H1 (cell line): ENCODE results near the gene DGCR6L. TPM values are rescaled to one million over a fixed set of nuclear protein-coding genes. Genes with fewer than 3 reads are reported as not detected.

Experiments
- CTCF ChIA-PET: fragments of 300-600 bp; sonication (Branson Sonifier 250); formaldehyde crosslinking; loops from one replicate; lab custom pipeline; 2021; ENCODE audit not compliant: partially characterized antibody; lab: Charles Lee
- POLR2A ChIA-PET: fragments of 300-600 bp; sonication (Branson Sonifier 250); formaldehyde crosslinking; loops from one replicate; lab custom pipeline; 2021; ENCODE audit warnings: inconsistent platforms; ENCODE audit not compliant: partially characterized antibody; lab: Charles Lee
- DNase-seq, 2 experiments: peaks; one replicate each; pipeline versions ENCODE4 v3.0.0 to v3.0.0-alpha.2; 2010 to 2022; ENCODE audit warnings: low spot score in 2 of 2, low read depth in 1 of 2, mixed read lengths in 1 of 2
- FAIRE-seq: peaks from 2 replicates; lab custom pipeline; 2011; peaks lifted over from hg19 to GRCh38; lab: Jason Lieb, UNC
- H2AFZ ChIP-seq: 2 replicates; pipeline ENCODE4 v1.8.1; 2012; ENCODE audit warnings: low read length, inconsistent platforms
- H2AK5ac ChIP-seq: 2 replicates; pipeline ENCODE4 v1.6.1; 2013; ENCODE audit warnings: low read depth, low read length
- H2BK120ac ChIP-seq: replicated peaks from 2 replicates; pipeline ENCODE3; 2013; ENCODE audit warnings: low read depth, low read length, inconsistent platforms
- H2BK12ac ChIP-seq: 2 replicates; pipeline ENCODE4 v1.6.1; 2013; ENCODE audit warnings: low read depth, low read length
- H2BK15ac ChIP-seq: 2 replicates; pipeline ENCODE4 v1.6.1; 2013; ENCODE audit warnings: low read length
- H2BK20ac ChIP-seq: 2 replicates; pipeline ENCODE4 v1.6.1; 2013; ENCODE audit warnings: low read length
- H2BK5ac ChIP-seq: 2 replicates; pipeline ENCODE4 v1.6.1; 2013; ENCODE audit warnings: low read depth, low read length
- H3K14ac ChIP-seq: 2 replicates; pipeline ENCODE4 v1.6.1; 2013; ENCODE audit warnings: inconsistent platforms; ENCODE audit not compliant: insufficient read length
- H3K18ac ChIP-seq: 2 replicates; pipeline ENCODE4 v1.6.1; 2013; ENCODE audit warnings: low read length; ENCODE audit errors: extremely low read depth
- H3K23ac ChIP-seq: 2 replicates; pipeline ENCODE4 v1.6.1; 2013; ENCODE audit warnings: inconsistent platforms; ENCODE audit not compliant: insufficient read length
- H3K23me2 ChIP-seq: 2 replicates; pipeline ENCODE4 v1.6.1; 2013; ENCODE audit warnings: low read depth, low read length
- H3K27ac ChIP-seq: 2 replicates; pipeline ENCODE4 v1.6.1; 2011; ENCODE audit warnings: low read depth, low read length, inconsistent platforms
- H3K27me3 ChIP-seq, 4 experiments: replicated peaks in 1 of 4; 1 replicate in 1 of 4; 2 replicates in 3 of 4; pipeline versions ENCODE4 v1.6.1 to v1.8.1; 2011 to 2013; ENCODE audit warnings: low read length in 3 of 4, mild to moderate bottlenecking in 3 of 4, inconsistent platforms in 2 of 4, mixed read lengths in 2 of 4, moderate library complexity in 1 of 4; ENCODE audit not compliant: control insufficient read depth in 3 of 4, insufficient read depth in 3 of 4; ENCODE audit errors: extremely low read depth in 1 of 4
- H3K36me3 ChIP-seq, 4 experiments: 2 replicates each; pipeline versions ENCODE4 v1.6.1 to v1.8.1; 2011 to 2013; ENCODE audit warnings: mild to moderate bottlenecking in 4 of 4, low read length in 3 of 4, moderate library complexity in 2 of 4, control low read depth in 1 of 4, inconsistent platforms in 1 of 4; ENCODE audit not compliant: insufficient read depth in 4 of 4, control insufficient read depth in 2 of 4
- H3K4ac ChIP-seq: replicated peaks from 2 replicates; pipeline ENCODE3; 2013; ENCODE audit warnings: low read length, low read depth, mixed read lengths, inconsistent platforms; ENCODE audit not compliant: insufficient read length
- H3K4me1 ChIP-seq, 4 experiments: replicated peaks in 1 of 4; 1 replicate in 1 of 4; 2 replicates in 3 of 4; pipeline versions ENCODE4 v1.6.1 to v1.8.1; 2011 to 2013; ENCODE audit warnings: low read length in 3 of 4, inconsistent platforms in 2 of 4, mixed read lengths in 1 of 4; ENCODE audit not compliant: insufficient read depth in 4 of 4, control insufficient read depth in 3 of 4
- H3K4me2 ChIP-seq, 2 experiments: 2 replicates each; pipeline versions ENCODE4 v1.6.1 to v1.8.1; 2011 to 2013; ENCODE audit warnings: low read depth in 2 of 2, low read length in 2 of 2, control low read depth in 1 of 2, inconsistent platforms in 1 of 2, mild to moderate bottlenecking in 1 of 2; ENCODE audit not compliant: insufficient read depth in 1 of 2
- H3K4me3 ChIP-seq, 4 experiments: fragments of 200-600, 300-600 bp in 1 of 4; sonication (generic), shearing (Covaris generic), sonication (Bioruptor Twin) in 1 of 4; 2 replicates each; pipeline versions ENCODE4 v1.5.1 to v1.8.1; 2011 to 2016; ENCODE audit warnings: low read length in 4 of 4, low read depth in 3 of 4, control low read depth in 2 of 4, inconsistent platforms in 2 of 4, mild to moderate bottlenecking in 2 of 4, mixed read lengths in 1 of 4, moderate library complexity in 1 of 4; ENCODE audit not compliant: insufficient read depth in 2 of 4; ENCODE audit errors: extremely low read depth in 1 of 4
- H3K56ac ChIP-seq: replicated peaks from 2 replicates; pipeline ENCODE3; 2013; ENCODE audit warnings: low read depth, mild to moderate bottlenecking, mixed read lengths, low read length, inconsistent platforms; ENCODE audit not compliant: insufficient read length
- H3K79me1 ChIP-seq: 2 replicates; pipeline ENCODE4 v1.6.1; 2013; ENCODE audit warnings: low read depth, low read length, control low read depth
- H3K79me2 ChIP-seq, 2 experiments: 2 replicates each; pipeline versions ENCODE4 v1.6.1 to v1.8.1; 2012 to 2013; ENCODE audit warnings: low read length in 2 of 2, mild to moderate bottlenecking in 2 of 2, inconsistent platforms in 1 of 2; ENCODE audit not compliant: insufficient read depth in 2 of 2, control insufficient read depth in 1 of 2
- H3K9ac ChIP-seq, 4 experiments: replicated peaks in 1 of 4; 1 replicate in 1 of 4; 2 replicates in 3 of 4; pipeline versions ENCODE4 v1.6.1 to v1.8.1; 2011 to 2013; ENCODE audit warnings: low read depth in 3 of 4, low read length in 3 of 4, control low read depth in 2 of 4, mild to moderate bottlenecking in 2 of 4, moderate library complexity in 2 of 4, inconsistent platforms in 1 of 4; ENCODE audit errors: extremely low read depth in 1 of 4
- H3K9me3 ChIP-seq, 2 experiments: 2 replicates each; pipeline versions ENCODE4 v1.6.1 to v1.8.1; 2012 to 2013; ENCODE audit warnings: mild to moderate bottlenecking in 2 of 2, moderate library complexity in 2 of 2, control low read depth in 1 of 2, inconsistent platforms in 1 of 2, low read depth in 1 of 2, low read length in 1 of 2, mixed read lengths in 1 of 2; ENCODE audit not compliant: insufficient read depth in 2 of 2
- H4K20me1 ChIP-seq, 2 experiments: replicated peaks in 1 of 2; 2 replicates each; pipeline versions ENCODE3 to v1.8.1; 2011 to 2013; ENCODE audit warnings: inconsistent platforms in 2 of 2, low read length in 2 of 2, mild to moderate bottlenecking in 1 of 2; ENCODE audit not compliant: insufficient read depth in 2 of 2, control insufficient read depth in 1 of 2
- H4K5ac ChIP-seq: 2 replicates; pipeline ENCODE4 v1.6.1; 2013; ENCODE audit warnings: low read length, low read depth, mixed read lengths, inconsistent platforms; ENCODE audit not compliant: insufficient read length
- H4K8ac ChIP-seq: 2 replicates; pipeline ENCODE4 v1.8.0; 2013; ENCODE audit warnings: mild to moderate bottlenecking, moderate library complexity, low read length, inconsistent platforms; ENCODE audit not compliant: insufficient read depth; ENCODE audit errors: extremely low read depth
- H4K91ac ChIP-seq: replicated peaks from 2 replicates; pipeline ENCODE3; 2013; ENCODE audit warnings: low read length, mixed read lengths, inconsistent platforms; ENCODE audit not compliant: insufficient read length
- CBX5 ChIP-seq: fragments of 300-800, 300-1000 bp; sonication (generic); IDR thresholded peaks from 2 replicates; pipeline ENCODE4 v1.7.1; 2016; ENCODE audit warnings: antibody characterized with exemption, low read length, low read depth
- CHD1 ChIP-seq: IDR thresholded peaks from 2 replicates; pipeline ENCODE4 v1.6.1; 2012; ENCODE audit warnings: low read depth, low read length, improper control_type of control experiment
- CTBP2 ChIP-seq: IDR thresholded peaks from 2 replicates; pipeline ENCODE4 v1.7.0; 2011; ENCODE audit warnings: borderline replicate concordance, mild to moderate bottlenecking, moderate library complexity, mixed read lengths, low read length; ENCODE audit not compliant: insufficient read depth, insufficient read length
- JUND ChIP-seq: IDR thresholded peaks from 2 replicates; pipeline ENCODE4 v1.6.1; 2011; ENCODE audit warnings: mild to moderate bottlenecking, improper control_type of control experiment, low read length
- KDM1A ChIP-seq: fragments of 200-600, 300-600 bp; sonication (generic); IDR thresholded peaks from 2 replicates; pipeline ENCODE4 v1.7.1; 2016; ENCODE audit warnings: mild to moderate bottlenecking, low read length, borderline replicate concordance
- KDM5A ChIP-seq: fragments of 200-600 bp; IDR thresholded peaks from 2 replicates; pipeline ENCODE4 v1.7.1; 2012; ENCODE audit warnings: mild to moderate bottlenecking, low read length, inconsistent platforms, mixed read lengths
- RBBP5 ChIP-seq: IDR thresholded peaks from 2 replicates; pipeline ENCODE4 v1.7.1; 2012; ENCODE audit warnings: low read depth, mild to moderate bottlenecking, inconsistent platforms, low read length, moderate library complexity, borderline replicate concordance
- RFX5 ChIP-seq: IDR thresholded peaks from 2 replicates; pipeline ENCODE4 v1.6.1; 2011; ENCODE audit warnings: low read depth, low read length, improper control_type of control experiment, borderline replicate concordance
- RXRA ChIP-seq: IDR thresholded peaks from 2 replicates; pipeline ENCODE4 v1.6.1; 2011; ENCODE audit warnings: low read depth, mild to moderate bottlenecking, low read length, moderate library complexity; ENCODE audit not compliant: insufficient read depth
- TAF7 ChIP-seq: optimal IDR thresholded peaks from 2 replicates; pipeline ENCODE3; 2011; ENCODE audit warnings: low read depth, mild to moderate bottlenecking, inconsistent platforms, low read length, moderate library complexity, borderline replicate concordance
- YY1 ChIP-seq: IDR thresholded peaks from 2 replicates; pipeline ENCODE4 v1.6.1; 2011; ENCODE audit warnings: low read depth, mild to moderate bottlenecking, low read length
- WGBS, 2 experiments: shearing (Covaris generic) in 1 of 2; methylation state at CpG; one replicate each; pipeline versions ENCODE4 v1.1.6 to v1.1.7; 2013 to 2015; ENCODE audit warnings: low lambda C conversion rate in 2 of 2, mixed read lengths in 2 of 2, inconsistent platforms in 1 of 2, low coverage in 1 of 2, missing lambda C conversion rate in 1 of 2; ENCODE audit not compliant: insufficient replicate concordance in 2 of 2, insufficient coverage in 1 of 2, insufficient read length in 1 of 2; ENCODE audit errors: extremely low coverage in 1 of 2, missing lambda C conversion rate in 1 of 2; 5-methylcytosine and 5-hydroxymethylcytosine counted together
- polyA plus RNA-seq, 7 experiments: library from polyadenylated mRNA; depleted of rRNA in 3 of 7; stranded (reverse) in 5 of 7; unstranded in 2 of 7; fragments of >200 nt in 5 of 7; fragments of 200-250 nt in 2 of 7; gene quantifications; 1 replicate in 5 of 7; 2 replicates in 1 of 7; 4 replicates in 1 of 7; pipeline versions ENCODE4 v1.2.1 to v1.2.3, GENCODE V29; 2011 to 2013; ENCODE audit warnings: missing spikeins in 2 of 7, mixed read lengths in 2 of 7
- total RNA-seq: library from RNA; stranded (reverse); fragmentation: NEBNext Ultra II Directional; extraction: Animal tissue kit (Norgen Biotek cat#: 25700); gene quantifications from 2 replicates; pipeline ENCODE4 v1.2.1, GENCODE V29; 2021

DGCR6L gene
- total and polyA plus RNA-seq, 2 of the 8 experiments (the other 6 are each of a cell fraction or from before 2014, with no cell fraction given): 43.6 to 72.6 TPM

GRCh38 chr22:20268279-20269012 lies 51.4 kb downstream of the DGCR6L start, which contains the start of gene RTN4R:
TSS of gene RTN4R (minus strand) at chr22:20268318. CDS start at chr22:20268092, 226 bp downstream.
- H2BK5ac ChIP-seq: peak within 1 kb of the TSS; percentile 66; the same call in 1 of the 2 replicates
- peaks cover 0 to 10% (median 7%) of the 10 kb centered on the region in 4 experiments; a peak in 5 of 7 replicates for H3K4me1 ChIP-seq
- H3K23me2 ChIP-seq: peaks cover 3% of the 10 kb centered on the region; the same call in 1 of the 2 replicates
- H2AK5ac ChIP-seq: peak within 1 kb of the TSS; percentile 53; the same call in 1 of the 2 replicates
- peak within 1 kb of the TSS; percentile 98 for H4K8ac ChIP-seq
- peak in 1 of 2 experiments; percentile 86 for DNase-seq
- H3K56ac ChIP-seq: no peak within 1 kb of the TSS
- no peaks in the 10 kb centered on the region for H4K20me1 ChIP-seq
- no peak within 1 kb of the TSS for H3K4ac ChIP-seq
- H3K4me3 ChIP-seq: peak within 1 kb of the TSS; percentile 30 to 64 (median 51)
- H2BK120ac ChIP-seq: no peak within 1 kb of the TSS
- peak within 1 kb of the TSS; percentile 58 to 83 for H3K4me2 ChIP-seq
- H3K27ac ChIP-seq: peak within 1 kb of the TSS; percentile 63; the same call in 1 of the 2 replicates
- ChIA-PET CTCF (interaction anchor here (0.6 to 4.8 kb wide), 9 partner anchors 10 to 114 kb away, joined by 3 to 20 read pairs (median 6); no protein-coding TSS in a partner anchor), POLR2A (interaction anchor here (1.0 kb wide), 1 partner anchor 30 kb away, joined by 3 read pairs; no protein-coding TSS in a partner anchor)
- no peak within 1 kb of the TSS; the same call in 1 of the 2 replicates for H2AFZ ChIP-seq
- H3K36me3 ChIP-seq: no peaks in the 10 kb centered on the region
- no peak for FAIRE-seq
- H3K79me2 ChIP-seq: peaks cover 0 to 8% of the 10 kb centered on the region in 2 experiments; a peak in 1 of 4 replicates
- H4K5ac ChIP-seq: peak within 1 kb of the TSS; percentile 5
- H4K91ac ChIP-seq: peak within 1 kb of the TSS; percentile 54
- H3K23ac ChIP-seq: no peak within 1 kb of the TSS
- H2BK12ac ChIP-seq: peak within 1 kb of the TSS; percentile 68; the same call in 1 of the 2 replicates
- H2BK20ac ChIP-seq: no peak within 1 kb of the TSS
- WGBS, 2 experiments: 58% methylated on average over 14 of the region's 58 CpGs; no CpG with 5 or more reads in 1 of the 2 experiments
- H3K14ac ChIP-seq: no peak within 1 kb of the TSS
- no peak within 1 kb of the TSS; the same call in none of the 2 replicates for H3K18ac ChIP-seq
- no peak within 1 kb of the TSS for H2BK15ac ChIP-seq
- peaks cover 3% of the 10 kb centered on the region; the same call in 1 of the 2 replicates for H3K79me1 ChIP-seq
- H3K9me3 ChIP-seq: no peaks in the 10 kb centered on the region
- no peaks in the 10 kb centered on the region; a peak in 2 of 7 replicates for H3K27me3 ChIP-seq
- H3K9ac ChIP-seq: peak within 1 kb of the TSS; percentile 34 to 78 (median 67); a peak in 6 of 7 replicates
- TF ChIP-seq CTBP2 (no peak), CHD1 (no peak), KDM1A (no peak), KDM5A (no peak), JUND (no peak), RXRA (no peak), TAF7 (no peak), RFX5 (no peak), RBBP5 (no peak), CBX5 (no peak), YY1 (no peak)
